Stimulated activated CD4-positive, alpha-beta T cell treated with anti-CD3 and anti-CD28 coated beads, Interleukin-4, amount 100 ng/mL, for 4 hours (primary cell): Measurements from ENCODE around the gene ADGRL2.

ENCODE experiments used
- DNase-seq, 2 experiments: peaks; one replicate each; pipeline ENCODE4 v3.0.0-alpha.2; 2020

The ADGRL2 gene

GRCh38 chr1:81808760-81809159, 8.0 kb downstream of the ADGRL2 start:
- no peak for DNase-seq

- no peak for DNase-seq
These were observed 9.1 kb downstream of the ADGRL2 start for GRCh38 chr1:81809808-81810207.

- no peak for DNase-seq
These were observed 11.1 kb downstream of the ADGRL2 start for GRCh38 chr1:81811757-81812371.

GRCh38 chr1:81812712-81813111, 12.0 kb downstream of the ADGRL2 start:
- DNase-seq: no peak

- no peak for DNase-seq
These were observed 13.0 kb downstream of the ADGRL2 start for GRCh38 chr1:81813691-81814090.

- no peak for DNase-seq
These were observed 18.9 kb downstream of the ADGRL2 start for GRCh38 chr1:81819613-81820012.

- no peak for DNase-seq
These were observed 20.0 kb downstream of the ADGRL2 start for GRCh38 chr1:81820765-81821164.

- DNase-seq: no peak
These were observed 22.3 kb downstream of the ADGRL2 start for GRCh38 chr1:81823082-81823481.

GRCh38 chr1:81824759-81825158, 24.0 kb downstream of the ADGRL2 start:
- DNase-seq: no peak

- DNase-seq: no peak
These were observed 27.2 kb downstream of the ADGRL2 start for GRCh38 chr1:81827942-81828341.

- DNase-seq: no peak
These were observed 31.8 kb downstream of the ADGRL2 start for GRCh38 chr1:81832573-81832972.

- no peak for DNase-seq
These were observed 33.0 kb downstream of the ADGRL2 start for GRCh38 chr1:81833722-81834121.

GRCh38 chr1:81834268-81834667, 33.5 kb downstream of the ADGRL2 start:
- DNase-seq: no peak

- no peak for DNase-seq
These were observed 34.4 kb downstream of the ADGRL2 start for GRCh38 chr1:81834921-81835698.

GRCh38 chr1:81836007-81836626, 35.4 kb downstream of the ADGRL2 start:
- DNase-seq: no peak

GRCh38 chr1:81838600-81839218, 38.0 kb downstream of the ADGRL2 start:
- no peak for DNase-seq

GRCh38 chr1:81840805-81841204, 40.1 kb downstream of the ADGRL2 start:
- DNase-seq: no peak

- no peak for DNase-seq
These were observed 41.1 kb downstream of the ADGRL2 start for GRCh38 chr1:81841795-81842194.

GRCh38 chr1:81844477-81844876, 43.7 kb downstream of the ADGRL2 start:
- no peak for DNase-seq

- no peak for DNase-seq
These were observed 45.9 kb downstream of the ADGRL2 start for GRCh38 chr1:81846630-81847029.

GRCh38 chr1:81847063-81847462, 46.3 kb downstream of the ADGRL2 start:
- DNase-seq: no peak

- no peak for DNase-seq
These were observed 48.3 kb downstream of the ADGRL2 start for GRCh38 chr1:81848880-81849682.

GRCh38 chr1:81850031-81850430, 49.3 kb downstream of the ADGRL2 start:
- no peak for DNase-seq
